Right hindlimb (tissue), 1 donor: Measurements from ENCODE around the gene HS6ST2.
"Not testable (repeated sequence)": the region's sequence is repeated elsewhere in the genome, so short reads cannot be mapped to it uniquely, and the experiment has no call there.

Source experiments
- DNase-seq: peaks from one replicate; pipeline ENCODE4 v3.0.0-alpha.2; 2018

The HS6ST2 gene

GRCh38 chrX:132933170-132933569 lies 25.3 kb downstream of the HS6ST2 start:
- DNase-seq = no peak

GRCh38 chrX:132924426-132924825 lies 34.0 kb downstream of the HS6ST2 start:
- no peak for DNase-seq

- DNase-seq = no peak
Measured at GRCh38 chrX:132918523-132918922, 39.9 kb downstream of the HS6ST2 start.

GRCh38 chrX:132916349-132916748 lies 42.1 kb downstream of the HS6ST2 start:
- DNase-seq = no peak

GRCh38 chrX:132909643-132910042 lies 48.8 kb downstream of the HS6ST2 start:
- DNase-seq = no peak

- no peak for DNase-seq
Measured at GRCh38 chrX:132908891-132909290, 49.5 kb downstream of the HS6ST2 start.

GRCh38 chrX:132900633-132901293 lies 57.7 kb downstream of the HS6ST2 start:
- DNase-seq = no peak

GRCh38 chrX:132887569-132887968 lies 70.9 kb downstream of the HS6ST2 start:
- no peak for DNase-seq

GRCh38 chrX:132883358-132883915 lies 75.0 kb downstream of the HS6ST2 start:
- DNase-seq = no peak

GRCh38 chrX:132880753-132881152 lies 77.7 kb downstream of the HS6ST2 start:
- DNase-seq = not testable (repeated sequence)

- DNase-seq = no peak
Measured at GRCh38 chrX:132877954-132878536, 80.4 kb downstream of the HS6ST2 start.

GRCh38 chrX:132876523-132877338 lies 81.7 kb downstream of the HS6ST2 start:
- DNase-seq = peak; percentile 47

- DNase-seq = no peak
Measured at GRCh38 chrX:132875650-132876522, 82.5 kb downstream of the HS6ST2 start.

- no peak for DNase-seq
Measured at GRCh38 chrX:132862562-132862961, 95.9 kb downstream of the HS6ST2 start.

- DNase-seq = no peak
Measured at GRCh38 chrX:132861076-132861475, 97.4 kb downstream of the HS6ST2 start.

- DNase-seq = no peak
Measured at GRCh38 chrX:132860200-132860599, 98.2 kb downstream of the HS6ST2 start.

GRCh38 chrX:132858018-132858417 lies 100.4 kb downstream of the HS6ST2 start:
- DNase-seq = no peak

- no peak for DNase-seq
Measured at GRCh38 chrX:132855780-132856341, 102.6 kb downstream of the HS6ST2 start.

GRCh38 chrX:132853040-132853439 lies 105.4 kb downstream of the HS6ST2 start:
- DNase-seq = no peak

GRCh38 chrX:132848296-132848970 lies 110.0 kb downstream of the HS6ST2 start:
- DNase-seq = peak; percentile 19

- DNase-seq = no peak
Measured at GRCh38 chrX:132843363-132843762, 115.1 kb downstream of the HS6ST2 start.
